Stromal cell of bone marrow (primary cell): ENCODE results near the gene TAC3.
"Not testable (repeated sequence)": the region's sequence is repeated elsewhere in the genome, so short reads cannot be mapped to it uniquely, and the experiment has no call there.

ENCODE experiments used
- DNase-seq: peaks from one replicate; pipeline ENCODE4 v3.0.0-alpha.2; 2012; ENCODE audit warnings: low read depth

Gene TAC3

GRCh38 chr12:56980941-56981530 lies 35.3 kb downstream of the TAC3 start:
- no peak for DNase-seq

GRCh38 chr12:56980268-56980667 lies 36.1 kb downstream of the TAC3 start:
- DNase-seq: no peak

DNA sequence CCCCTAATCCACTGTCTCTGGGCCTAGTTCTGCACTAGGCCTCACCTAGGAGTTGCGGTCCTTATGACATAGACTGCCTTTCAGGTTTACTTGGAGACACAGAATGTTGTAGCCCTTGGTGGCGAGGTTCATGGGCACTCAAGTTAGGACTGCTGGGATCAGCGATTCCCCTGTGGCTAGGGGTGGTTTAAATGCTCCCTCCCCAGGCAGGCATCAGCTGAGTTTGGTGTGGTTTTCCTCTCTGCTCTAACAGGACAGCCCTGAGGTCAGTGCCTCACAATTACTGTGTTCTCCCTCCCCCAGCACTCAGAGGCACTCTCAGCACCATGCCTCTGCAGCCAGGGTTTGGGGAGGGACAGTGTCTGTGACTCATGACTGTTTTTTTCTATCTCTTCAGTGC lies 36.7 kb downstream of the TAC3 start:
- DNase-seq: no peak

- DNase-seq: no peak
Measured at GRCh38 chr12:56978397-56979138, 37.8 kb downstream of the TAC3 start.

- not testable (repeated sequence) for DNase-seq
Measured at GRCh38 chr12:56977361-56977760, 39.0 kb downstream of the TAC3 start.

- not testable (repeated sequence) for DNase-seq
Measured at GRCh38 chr12:56974224-56974623, 42.1 kb downstream of the TAC3 start.

GRCh38 chr12:56968910-56969309 lies 47.4 kb downstream of the TAC3 start:
- DNase-seq: not testable (repeated sequence)

DNA sequence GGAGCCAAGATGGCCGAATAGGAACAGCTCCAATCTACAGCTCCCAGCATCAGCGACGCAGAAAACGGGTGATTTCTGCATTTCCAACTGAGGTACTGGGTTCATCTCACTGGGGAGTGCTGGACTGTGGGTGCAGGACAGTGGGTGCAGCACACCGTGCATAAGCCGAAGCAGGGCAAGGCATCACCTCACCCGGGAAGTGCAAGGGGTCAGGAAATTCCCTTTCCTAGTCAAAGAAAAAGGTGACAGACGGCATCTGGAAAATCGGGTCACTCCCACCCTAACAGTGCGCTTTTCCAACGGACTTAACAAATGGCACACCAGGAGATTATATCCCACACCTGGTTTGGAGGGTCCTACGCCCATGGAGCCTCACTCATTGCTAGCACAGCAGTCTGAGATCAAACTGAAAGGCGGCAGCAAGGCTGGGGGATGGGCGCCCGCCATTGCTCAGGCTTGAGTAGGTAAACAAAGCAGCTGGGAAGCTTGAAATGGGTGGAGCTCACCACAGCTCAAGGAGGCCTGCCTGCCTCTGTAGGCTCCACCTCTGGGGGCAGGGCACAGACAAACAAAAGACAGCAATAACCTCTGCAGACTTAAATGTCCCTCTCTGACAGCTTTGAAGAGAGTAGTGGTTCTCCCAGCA lies 50.2 kb downstream of the TAC3 start:
- DNase-seq: not testable (repeated sequence)

- not testable (repeated sequence) for DNase-seq
Measured at GRCh38 chr12:56965124-56965523, 51.2 kb downstream of the TAC3 start.

GRCh38 chr12:56963557-56963956 lies 52.8 kb downstream of the TAC3 start:
- DNase-seq: not testable (repeated sequence)

- not testable (repeated sequence) for DNase-seq
Measured at GRCh38 chr12:56962247-56962646, 54.1 kb downstream of the TAC3 start.
